HG03457 (cell line): Measurements from ENCODE around the gene IGDCC3.
"Not testable (repeated sequence)": the region's sequence is repeated elsewhere in the genome, so short reads cannot be mapped to it uniquely, and the experiment has no call there.

Experiments used
- ATAC-seq: cut with Tn5 transposase; IDR thresholded peaks from one replicate; pipeline ENCODE4 v1.9.1; 2021; ENCODE audit warnings: moderate number of reproducible peaks; ENCODE audit not compliant: unreplicated experiment

The IGDCC3 gene

GRCh38 chr15:65406424-65407000 lies 28.7 kb upstream of the IGDCC3 start:
- no peak for ATAC-seq

GRCh38 chr15:65405791-65406423 lies 28.1 kb upstream of the IGDCC3 start:
- ATAC-seq = no peak

GRCh38 chr15:65404186-65404872 lies 26.5 kb upstream of the IGDCC3 start:
- no peak for ATAC-seq

- no peak for ATAC-seq
These were observed 25.2 kb upstream of the IGDCC3 start for GRCh38 chr15:65402961-65403360.

GRCh38 chr15:65401611-65402240 lies 23.9 kb upstream of the IGDCC3 start:
- ATAC-seq = no peak

- ATAC-seq = no peak
These were observed 23.2 kb upstream of the IGDCC3 start for GRCh38 chr15:65400760-65401610.

GRCh38 chr15:65399997-65400396 lies 22.2 kb upstream of the IGDCC3 start:
- no peak for ATAC-seq

- ATAC-seq = no peak
These were observed 21.4 kb upstream of the IGDCC3 start for GRCh38 chr15:65399001-65399706.

GRCh38 chr15:65398486-65398885 lies 20.7 kb upstream of the IGDCC3 start:
- not testable (repeated sequence) for ATAC-seq

GRCh38 chr15:65396965-65397317 lies 19.1 kb upstream of the IGDCC3 start:
- ATAC-seq = no peak

- no peak for ATAC-seq
These were observed 18.6 kb upstream of the IGDCC3 start for GRCh38 chr15:65396283-65396964.

- no peak for ATAC-seq
These were observed 17.9 kb upstream of the IGDCC3 start for GRCh38 chr15:65395567-65396202.

- no peak for ATAC-seq
These were observed 17.1 kb upstream of the IGDCC3 start for GRCh38 chr15:65394936-65395335.

GRCh38 chr15:65394280-65394789 lies 16.5 kb upstream of the IGDCC3 start:
- ATAC-seq = no peak

- no peak for ATAC-seq
These were observed 15.8 kb upstream of the IGDCC3 start for GRCh38 chr15:65393557-65393956.

GRCh38 chr15:65393091-65393490 lies 15.3 kb upstream of the IGDCC3 start:
- ATAC-seq = no peak

- ATAC-seq = no peak
These were observed 14.6 kb upstream of the IGDCC3 start for GRCh38 chr15:65392368-65392767.

GRCh38 chr15:65391732-65392131 lies 13.9 kb upstream of the IGDCC3 start:
- no peak for ATAC-seq

GRCh38 chr15:65390447-65390846 lies 12.6 kb upstream of the IGDCC3 start:
- no peak for ATAC-seq
